Adrenal gland (tissue), 12 donors: ENCODE results near the gene MLLT6. TPM values are rescaled to one million over a fixed set of nuclear protein-coding genes. Genes with fewer than 3 reads are reported as not detected.

ENCODE experiments used
- DNase-seq, 7 donors: peaks; one replicate each; pipeline ENCODE4 v3.0.0-alpha.2; 2019 to 2020
- H3K27ac ChIP-seq, 5 donors: fragments of 200-600 bp; sonication (generic) in 4 of 5; 1 replicate in 3 of 5; 2 replicates in 2 of 5; pipeline versions ENCODE4 v1.5.1 to v1.8.0; 2016 to 2020; ENCODE audit warnings: mild to moderate bottlenecking in 1 of 5
- H3K27me3 ChIP-seq: fragments of 200-600 bp; 2 replicates; pipeline ENCODE4 v1.8.0; 2021
- H3K36me3 ChIP-seq, 2 donors: fragments of 200-600 bp; replicated peaks in 1 of 2; 1 replicate in 1 of 2; 2 replicates in 1 of 2; pipeline versions ENCODE4 v1.5.1 to v1.8.0; 2018 to 2022
- H3K4me1 ChIP-seq, 2 donors: fragments of 200-600 bp; replicated peaks in 1 of 2; 1 replicate in 1 of 2; 2 replicates in 1 of 2; pipeline versions ENCODE4 v1.5.1 to v1.8.0; 2018 to 2021
- H3K4me3 ChIP-seq, 4 donors: fragments of 200-600 bp; sonication (generic) in 3 of 4; one replicate each; pipeline ENCODE4 v1.5.1; 2016 to 2018
- H3K9me3 ChIP-seq, 3 donors: fragments of 200-600 bp; sonication (generic) in 1 of 3; replicated peaks in 1 of 3; 1 replicate in 2 of 3; 2 replicates in 1 of 3; pipeline versions ENCODE4 v1.5.1 to v1.8.0; 2016 to 2021
- POLR2A ChIP-seq, 2 donors: fragments of 450-650 bp; IDR thresholded peaks; one replicate each; pipeline ENCODE4 v1.6.1; 2017; ENCODE audit warnings: antibody characterized with exemption in 2 of 2, mild to moderate bottlenecking in 2 of 2, moderate library complexity in 1 of 2
- WGBS, 4 donors: extraction: QIAGEN DNeasy Blood & Tissue Kit in 2 of 4; methylation state at CpG; one replicate each; pipeline versions ENCODE4 v1.1.5 to v1.1.7; 2013 to 2017; 5-methylcytosine and 5-hydroxymethylcytosine counted together
- intact Hi-C, 2 donors: fragments of 100-400 bp; cut with DNase I; formaldehyde crosslinking; loops; one replicate each; pipeline versions ENCODE4 v1.14.1 to v1.15.0; 2022 to 2023
- polyA plus RNA-seq, 3 donors: library from polyadenylated mRNA; stranded (reverse); fragments of 200-250 nt in 2 of 3; fragments of 350-450 nt in 1 of 3; fragmentation: Illumina TruSeq in 1 of 3; extraction: RNeasy Lipid Tissue Mini Kit (QIAGEN cat#74804) in 1 of 3; gene quantifications; one replicate each; pipeline ENCODE4 v1.2.3, GENCODE V29; 2013 to 2014
- total RNA-seq, 9 donors: library from RNA; depleted of rRNA in 4 of 9; stranded (reverse); fragments of >200 nt in 4 of 9; fragments of 120-200 nt in 1 of 9; fragmentation: NEBNext Ultra II Directional in 1 of 9; extraction: Animal tissue kit (Norgen Biotek cat#: 25700) in 1 of 9; gene quantifications; one replicate each; pipeline versions ENCODE4 v1.1.0 to v1.2.4, GENCODE V29; 2013 to 2023
- TF ChIP-seq, protein P1 (sequence below), 6 experiments: fragments of 450-650 bp in 4 of 6; fragments of 200-600 bp in 2 of 6; sonication (generic) in 1 of 6; IDR thresholded peaks; 1 replicate in 5 of 6; 2 replicates in 1 of 6; pipeline versions ENCODE4 v1.5.1 to v1.8.0; 2016 to 2021; ENCODE audit warnings: antibody characterized with exemption in 6 of 6, mild to moderate bottlenecking in 2 of 6, moderate library complexity in 1 of 6
- donor health status: healthy with polysubstance abuse.
- donor health status: Bipolar disorder and iron deficiency.
- donor health status: DM: yes; HTN: yes; CAD: no.
- donor health status: DM: no; HTN: no; CAD: no.
- donor health status: DM: no; HTN: no; CAD: no.
- donor health status: DM: yes; HTN: yes; CAD: no.

Gene MLLT6
- total and polyA plus RNA-seq, 12 donors = 24.5 to 339 (median 85.2) TPM

DNA sequence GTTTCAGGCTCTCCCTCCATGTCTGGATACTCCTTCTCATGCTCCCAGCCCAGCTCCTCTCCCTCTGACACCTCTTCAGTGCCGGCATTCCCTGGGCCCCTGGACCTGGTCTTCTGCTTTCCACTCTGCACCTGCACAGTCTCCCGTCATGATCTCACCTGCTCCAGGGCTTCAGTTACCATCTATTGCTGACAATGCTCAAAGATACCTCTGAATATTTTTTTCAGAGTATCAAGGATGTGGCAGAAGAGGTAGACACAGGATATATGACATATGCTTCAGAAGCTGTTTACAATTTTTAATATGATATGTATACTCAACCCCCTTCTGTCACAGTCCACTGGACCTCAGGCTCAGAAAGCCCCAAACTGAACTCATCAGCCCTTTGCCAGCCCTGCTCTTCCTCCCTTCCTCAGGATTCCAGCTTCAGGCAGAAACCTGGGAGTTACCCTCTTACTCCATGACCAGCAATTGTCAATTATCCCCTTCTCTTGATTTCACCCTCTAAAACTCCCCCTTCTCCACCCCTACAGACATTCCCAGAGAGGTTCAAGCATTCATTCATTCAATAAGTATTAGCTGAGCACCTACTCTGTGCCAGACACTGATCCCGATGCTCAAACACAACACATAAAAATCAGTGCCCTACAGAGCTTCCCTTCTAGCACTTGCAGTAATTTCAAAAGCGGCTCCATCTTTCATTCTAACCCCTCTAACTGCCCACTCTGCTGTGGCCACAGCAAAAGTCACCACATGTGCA is 7.8 kb upstream of the MLLT6 start:
- H3K36me3 ChIP-seq = no peaks in the 10 kb centered on the region
- H3K4me1 ChIP-seq = peaks cover 29 to 39% of the 10 kb centered on the region in 2 donors
- H3K9me3 ChIP-seq = no peaks in the 10 kb centered on the region
- intact Hi-C loops = no loop called here
- no peak for DNase-seq
- TF ChIP-seq POLR2A (IDR thresholded peaks at IDR 0.05) = no peak
- TF ChIP-seq, protein P1, sequence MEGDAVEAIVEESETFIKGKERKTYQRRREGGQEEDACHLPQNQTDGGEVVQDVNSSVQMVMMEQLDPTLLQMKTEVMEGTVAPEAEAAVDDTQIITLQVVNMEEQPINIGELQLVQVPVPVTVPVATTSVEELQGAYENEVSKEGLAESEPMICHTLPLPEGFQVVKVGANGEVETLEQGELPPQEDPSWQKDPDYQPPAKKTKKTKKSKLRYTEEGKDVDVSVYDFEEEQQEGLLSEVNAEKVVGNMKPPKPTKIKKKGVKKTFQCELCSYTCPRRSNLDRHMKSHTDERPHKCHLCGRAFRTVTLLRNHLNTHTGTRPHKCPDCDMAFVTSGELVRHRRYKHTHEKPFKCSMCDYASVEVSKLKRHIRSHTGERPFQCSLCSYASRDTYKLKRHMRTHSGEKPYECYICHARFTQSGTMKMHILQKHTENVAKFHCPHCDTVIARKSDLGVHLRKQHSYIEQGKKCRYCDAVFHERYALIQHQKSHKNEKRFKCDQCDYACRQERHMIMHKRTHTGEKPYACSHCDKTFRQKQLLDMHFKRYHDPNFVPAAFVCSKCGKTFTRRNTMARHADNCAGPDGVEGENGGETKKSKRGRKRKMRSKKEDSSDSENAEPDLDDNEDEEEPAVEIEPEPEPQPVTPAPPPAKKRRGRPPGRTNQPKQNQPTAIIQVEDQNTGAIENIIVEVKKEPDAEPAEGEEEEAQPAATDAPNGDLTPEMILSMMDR (IDR thresholded peaks at IDR 0.05) = no peak
- 88 to 100% (median 92%) methylated on average over 4 of the region's 4 CpGs for WGBS, 4 donors
- H3K4me3 ChIP-seq = no peak overlapping the region
- no peaks in the 10 kb centered on the region for H3K27me3 ChIP-seq
- no peak overlapping the region for H3K27ac ChIP-seq

DNA sequence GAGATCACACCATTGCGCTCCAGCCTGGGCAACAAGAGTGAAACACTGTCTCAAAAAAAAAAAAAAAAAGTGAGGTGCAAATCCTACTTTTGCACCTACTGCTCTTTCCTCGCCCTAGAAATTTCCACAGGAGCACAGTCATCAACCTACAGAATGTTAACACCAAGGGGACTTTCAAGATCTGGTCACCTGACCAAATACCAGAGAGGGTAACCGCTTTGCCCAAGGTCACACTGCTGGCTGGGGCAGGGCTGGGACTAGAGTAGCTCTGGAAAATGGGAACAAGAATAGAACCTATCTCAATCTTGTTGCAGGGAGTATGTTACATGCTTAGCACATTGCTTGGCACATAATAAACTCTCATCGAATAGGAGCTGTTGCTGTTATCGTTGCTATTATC is 6.3 kb upstream of the MLLT6 start:
- Histone ChIP-seq H3K9me3 (no peaks in the 10 kb centered on the region), H3K27ac (peak overlapping the region in 1 of 5 donors; percentile 3), H3K36me3 (no peaks in the 10 kb centered on the region), H3K4me3 (no peak overlapping the region), H3K27me3 (no peaks in the 10 kb centered on the region), H3K4me1 (peaks cover 22 to 42% of the 10 kb centered on the region in 2 donors)
- TF ChIP-seq, protein P1 (IDR thresholded peaks at IDR 0.05) = no peak
- no peak for TF ChIP-seq POLR2A (IDR thresholded peaks at IDR 0.05)
- WGBS, 4 donors = 63 to 82% (median 75%) methylated on average over 5 of the region's 5 CpGs
- intact Hi-C loops = no loop called here
- no peak for DNase-seq

- no peaks in the 10 kb centered on the region for H3K36me3 ChIP-seq
- peak in 5 of 7 donors; percentile 53 to 74 (median 61) for DNase-seq
- peak overlapping the region in 3 of 4 donors; percentile 62 to 95 (median 74) for H3K4me3 ChIP-seq
- no peaks in the 10 kb centered on the region for H3K27me3 ChIP-seq
- intact Hi-C loops = no loop called here
- TF ChIP-seq POLR2A (IDR thresholded peaks at IDR 0.05) = no peak
- TF ChIP-seq, protein P1 (IDR thresholded peaks at IDR 0.05) = no peak
- WGBS, 4 donors = 2 to 4% (median 3%) methylated on average over 5 to 25 of the region's 25 CpGs
- H3K27ac ChIP-seq = peak overlapping the region; percentile 90 to 99 (median 99)
- H3K9me3 ChIP-seq = no peaks in the 10 kb centered on the region
- H3K4me1 ChIP-seq = peaks cover 20 to 36% of the 10 kb centered on the region in 2 donors
These were observed 3.4 kb upstream of the MLLT6 start for GRCh38 chr17:38701504-38702165.

GRCh38 chr17:38702166-38702915 is 2.7 kb upstream of the MLLT6 start:
- Histone ChIP-seq H3K27ac (peak overlapping the region; percentile 90 to 99 (median 99)), H3K36me3 (no peaks in the 10 kb centered on the region), H3K4me1 (peaks cover 24 to 44% of the 10 kb centered on the region in 2 donors), H3K4me3 (peak overlapping the region in 3 of 4 donors; percentile 62 to 95 (median 74)), H3K27me3 (no peaks in the 10 kb centered on the region), H3K9me3 (no peaks in the 10 kb centered on the region)
- TF ChIP-seq, protein P1 (IDR thresholded peaks at IDR 0.05) = peak in 2 of 6 experiments; percentile 6 to 14
- TF ChIP-seq POLR2A (IDR thresholded peaks at IDR 0.05) = peak; percentile 50 to 83
- intact Hi-C loops = no loop called here
- whole genome bisulfite sequencing, 4 donors = 0% methylated on average over 9 to 81 of the region's 81 CpGs
- DNase-seq = peak; percentile 86 to 91 (median 89)
